Mesothelial cell of epicardium (in vitro differentiated cells): Measurements from ENCODE around the gene RNF32. TPM values are rescaled to one million over a fixed set of nuclear protein-coding genes. Genes with fewer than 3 reads are reported as not detected.

Experiments
- DNase-seq, 2 experiments: peaks; one replicate each; pipeline ENCODE4 v3.0.0; 2021; ENCODE audit warnings: low spot score in 2 of 2; ENCODE audit not compliant: unreplicated experiment in 2 of 2
- H3K27ac Mint-ChIP-seq: 2 replicates; pipeline ENCODE4 v1.8.0; 2021; ENCODE audit warnings: mixed read lengths
- H3K27me3 Mint-ChIP-seq: 2 replicates; pipeline ENCODE4 v1.8.0; 2021; ENCODE audit warnings: low read depth, mixed read lengths
- H3K36me3 Mint-ChIP-seq: 2 replicates; pipeline ENCODE4 v1.8.0; 2021; ENCODE audit warnings: mixed read lengths
- H3K4me1 Mint-ChIP-seq: 2 replicates; pipeline ENCODE4 v1.8.0; 2021; ENCODE audit warnings: mixed read lengths
- H3K4me3 Mint-ChIP-seq: 2 replicates; pipeline ENCODE4 v1.8.0; 2021; ENCODE audit warnings: mild to moderate bottlenecking, moderate library complexity, mixed read lengths
- H3K9me3 Mint-ChIP-seq: 2 replicates; pipeline ENCODE4 v1.8.0; 2021; ENCODE audit warnings: mixed read lengths
- total RNA-seq: library from RNA; stranded (reverse); gene quantifications from 3 replicates; pipeline ENCODE4 v1.2.1, GENCODE V29; 2021
- TF ChIP-seq, protein P1 (sequence below): fragments of 200-600 bp; sonication (generic); IDR thresholded peaks from one replicate; pipeline ENCODE4 v1.5.0; 2021; ENCODE audit warnings: antibody characterized with exemption; ENCODE audit not compliant: unreplicated experiment

The RNF32 gene
- total RNA-seq, 1 donor from 2014 or later = 1.5 TPM

DNA sequence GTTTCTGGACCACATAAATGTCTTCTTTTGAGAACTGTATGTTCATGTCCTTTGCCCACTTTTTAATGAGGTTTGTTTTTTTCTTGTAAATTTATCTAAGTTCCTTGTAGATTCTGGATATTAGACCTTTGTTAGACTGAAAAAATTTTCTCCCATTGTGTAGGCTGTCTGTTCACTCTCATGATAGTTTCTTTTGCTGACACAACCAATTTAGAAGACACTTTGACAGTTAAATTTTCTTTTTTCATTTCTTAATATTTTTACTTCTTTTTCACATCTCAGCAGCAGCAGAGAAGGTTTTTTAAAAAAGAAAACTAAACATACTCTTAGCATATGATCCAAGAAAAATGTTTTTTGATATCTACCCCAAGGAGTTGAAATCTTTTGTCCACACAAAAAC, 61.8 kb downstream of the RNF32 start:
- H3K4me1 Mint-ChIP-seq = no peaks in the 10 kb centered on the region
- peaks cover 45% of the 10 kb centered on the region for H3K36me3 Mint-ChIP-seq
- H3K9me3 Mint-ChIP-seq = peaks cover 41% of the 10 kb centered on the region
- DNase-seq = no peak
- TF ChIP-seq, protein P1, sequence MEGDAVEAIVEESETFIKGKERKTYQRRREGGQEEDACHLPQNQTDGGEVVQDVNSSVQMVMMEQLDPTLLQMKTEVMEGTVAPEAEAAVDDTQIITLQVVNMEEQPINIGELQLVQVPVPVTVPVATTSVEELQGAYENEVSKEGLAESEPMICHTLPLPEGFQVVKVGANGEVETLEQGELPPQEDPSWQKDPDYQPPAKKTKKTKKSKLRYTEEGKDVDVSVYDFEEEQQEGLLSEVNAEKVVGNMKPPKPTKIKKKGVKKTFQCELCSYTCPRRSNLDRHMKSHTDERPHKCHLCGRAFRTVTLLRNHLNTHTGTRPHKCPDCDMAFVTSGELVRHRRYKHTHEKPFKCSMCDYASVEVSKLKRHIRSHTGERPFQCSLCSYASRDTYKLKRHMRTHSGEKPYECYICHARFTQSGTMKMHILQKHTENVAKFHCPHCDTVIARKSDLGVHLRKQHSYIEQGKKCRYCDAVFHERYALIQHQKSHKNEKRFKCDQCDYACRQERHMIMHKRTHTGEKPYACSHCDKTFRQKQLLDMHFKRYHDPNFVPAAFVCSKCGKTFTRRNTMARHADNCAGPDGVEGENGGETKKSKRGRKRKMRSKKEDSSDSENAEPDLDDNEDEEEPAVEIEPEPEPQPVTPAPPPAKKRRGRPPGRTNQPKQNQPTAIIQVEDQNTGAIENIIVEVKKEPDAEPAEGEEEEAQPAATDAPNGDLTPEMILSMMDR = no peak
- H3K4me3 Mint-ChIP-seq = no peak overlapping the region
- H3K27me3 Mint-ChIP-seq = no peaks in the 10 kb centered on the region
- no peak overlapping the region for H3K27ac Mint-ChIP-seq

DNA sequence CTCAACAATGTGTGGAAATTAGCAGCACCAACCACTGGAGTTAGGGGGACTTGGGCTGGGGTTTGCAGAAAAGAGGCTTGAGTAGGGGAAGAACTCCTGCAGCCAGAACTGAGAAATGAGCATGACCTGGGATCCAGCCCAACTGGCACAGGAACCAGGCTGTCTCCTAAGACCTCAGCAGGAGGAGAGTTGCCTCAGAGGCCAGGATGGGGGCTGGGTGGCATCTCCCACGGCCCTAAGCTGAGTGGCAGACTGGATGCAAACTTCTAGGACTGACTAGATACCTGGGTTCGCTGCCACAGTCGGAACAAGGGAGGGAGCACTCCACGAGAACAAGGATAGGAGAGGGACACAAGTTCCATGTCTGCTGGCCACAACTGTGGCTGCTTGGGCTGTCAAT, 62.6 kb downstream of the RNF32 start:
- Mint-ChIP-seq H3K36me3 (peaks cover 40% of the 10 kb centered on the region), H3K4me1 (no peaks in the 10 kb centered on the region), H3K27ac (no peak overlapping the region), H3K9me3 (peaks cover 38% of the 10 kb centered on the region), H3K27me3 (no peaks in the 10 kb centered on the region), H3K4me3 (no peak overlapping the region)
- no peak for DNase-seq
- TF ChIP-seq, protein P1 = no peak

DNA sequence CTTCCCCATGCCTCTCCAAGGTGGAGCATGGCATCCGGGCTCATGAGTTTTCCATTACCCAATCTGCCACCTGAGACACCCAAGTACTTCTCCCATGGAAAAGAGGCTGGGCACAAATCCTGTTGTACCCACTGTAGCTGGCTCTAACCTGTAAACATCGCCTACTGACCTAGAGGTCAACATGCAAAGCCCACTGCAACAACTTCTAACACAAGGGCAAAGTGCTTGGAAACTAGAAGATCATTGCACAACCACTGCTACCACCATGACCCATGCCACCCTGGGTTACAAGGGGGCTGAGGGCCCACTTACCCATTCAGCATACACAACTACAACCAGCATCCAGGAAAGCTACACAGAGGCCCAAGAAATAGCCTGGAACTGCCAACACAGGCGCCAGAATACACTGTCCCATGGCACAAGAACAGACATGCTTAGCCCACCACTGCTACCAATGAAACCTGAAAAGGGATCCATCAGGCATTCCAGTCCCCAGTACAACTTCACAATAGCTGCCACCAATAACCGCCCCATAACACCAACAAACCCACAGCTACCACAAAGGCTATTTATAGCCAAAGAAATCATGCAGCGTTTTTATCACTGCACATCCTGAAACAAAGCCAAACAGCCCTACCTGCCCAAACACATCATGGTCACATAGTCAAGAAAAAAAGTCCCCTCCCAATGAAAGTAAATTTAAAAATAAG, 63.4 kb downstream of the RNF32 start:
- TF ChIP-seq, protein P1 = no peak
- Mint-ChIP-seq H3K36me3 (peaks cover 32% of the 10 kb centered on the region), H3K27me3 (no peaks in the 10 kb centered on the region), H3K27ac (no peak overlapping the region), H3K4me1 (no peaks in the 10 kb centered on the region), H3K4me3 (no peak overlapping the region), H3K9me3 (peaks cover 32% of the 10 kb centered on the region)
- no peak for DNase-seq

DNA sequence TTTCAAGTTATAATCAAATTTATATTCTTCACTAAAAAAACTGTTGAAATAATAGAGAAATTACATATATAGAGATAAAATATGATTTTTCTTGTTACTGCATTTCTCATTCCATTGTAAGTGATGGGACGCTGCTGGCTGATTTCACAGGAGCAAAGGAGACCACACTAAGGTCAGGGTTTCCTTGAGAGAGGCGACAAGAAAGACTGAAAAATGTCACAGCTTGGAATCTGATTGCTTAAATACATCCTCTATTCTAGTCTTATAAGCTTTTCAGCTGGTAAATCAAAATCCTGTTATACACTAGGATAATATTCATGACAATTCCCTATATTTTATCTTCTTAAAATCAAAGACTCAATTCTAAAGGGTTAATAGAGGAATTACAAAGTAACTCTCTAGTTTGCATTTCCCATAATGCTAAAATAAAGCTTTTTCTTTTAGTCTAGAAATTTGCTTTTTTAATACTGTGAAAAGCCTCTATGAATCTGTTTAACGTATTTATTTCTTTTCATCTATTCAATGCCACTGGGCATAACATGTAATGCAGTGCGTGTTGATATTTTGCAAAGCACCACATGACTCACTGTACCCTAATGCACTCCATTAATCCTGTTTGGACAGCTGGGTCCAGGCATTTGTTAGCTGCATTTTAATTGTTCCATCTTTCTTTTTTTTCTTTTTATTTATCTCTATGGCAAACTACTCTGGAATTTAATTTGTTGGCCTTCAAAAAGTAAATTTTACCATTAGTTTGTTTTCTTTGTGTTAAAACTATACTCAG, 81.7 kb downstream of the RNF32 start:
- no peaks in the 10 kb centered on the region for H3K27me3 Mint-ChIP-seq
- no peak overlapping the region for H3K4me3 Mint-ChIP-seq
- DNase-seq = no peak
- TF ChIP-seq, protein P1 = no peak
- no peak overlapping the region for H3K27ac Mint-ChIP-seq
- H3K36me3 Mint-ChIP-seq = peaks cover 9% of the 10 kb centered on the region
- no peaks in the 10 kb centered on the region for H3K4me1 Mint-ChIP-seq
- H3K9me3 Mint-ChIP-seq = no peaks in the 10 kb centered on the region

DNA sequence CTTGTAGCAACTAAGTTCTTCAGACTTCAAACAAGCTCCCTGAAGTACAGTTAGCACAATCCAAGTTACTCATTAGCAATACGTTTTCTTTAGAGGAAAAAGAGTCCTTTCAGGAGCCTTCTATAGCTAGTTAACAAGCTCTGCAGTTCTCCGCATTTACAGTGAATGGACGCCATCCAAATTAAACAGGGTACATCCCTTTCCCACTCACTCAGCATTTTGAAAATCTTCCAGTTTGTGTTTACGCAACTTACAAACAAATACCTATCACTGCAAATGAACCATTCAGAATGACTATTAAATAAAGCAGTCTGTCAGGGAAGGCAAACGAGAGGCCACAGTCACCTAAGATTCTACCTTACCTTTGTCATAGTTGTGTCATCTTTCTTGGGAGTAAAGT, 84.5 kb downstream of the RNF32 start:
- no peak for DNase-seq
- no peaks in the 10 kb centered on the region for H3K27me3 Mint-ChIP-seq
- H3K27ac Mint-ChIP-seq = no peak overlapping the region
- no peaks in the 10 kb centered on the region for H3K4me1 Mint-ChIP-seq
- H3K4me3 Mint-ChIP-seq = no peak overlapping the region
- TF ChIP-seq, protein P1 = no peak
- H3K9me3 Mint-ChIP-seq = no peaks in the 10 kb centered on the region
- peaks cover 4% of the 10 kb centered on the region for H3K36me3 Mint-ChIP-seq
